Stimulated activated CD4-positive, alpha-beta T cell treated with anti-CD3 and anti-CD28 coated beads, TNF-alpha, amount 100 ng/mL, for 4 hours (primary cell): ENCODE data around the gene YY1AP1.
"Not testable (repeated sequence)": the region's sequence is repeated elsewhere in the genome, so short reads cannot be mapped to it uniquely, and the experiment has no call there.

ENCODE experiments used
- DNase-seq, 3 experiments: peaks; one replicate each; pipeline ENCODE4 v3.0.0-alpha.2; 2020; ENCODE audit warnings: low read depth in 3 of 3

YY1AP1 gene

GRCh38 chr1:155695072-155695471 lies 6.5 kb upstream of the YY1AP1 start:
- DNase-seq: no peak

GRCh38 chr1:155694167-155694566 lies 5.6 kb upstream of the YY1AP1 start:
- no peak for DNase-seq

GRCh38 chr1:155691992-155692528 lies 3.5 kb upstream of the YY1AP1 start:
- no peak for DNase-seq

GRCh38 chr1:155689081-155689607 lies 570 bp upstream of the YY1AP1 start, which contains the start of gene DAP3:
Gene DAP3 (plus strand): TSS chr1:155689091. CDS start chr1:155709780, 20,689 bp downstream.
- not testable (repeated sequence) for DNase-seq

- DNase-seq: not testable (repeated sequence)
Measured at GRCh38 chr1:155687705-155688323, 760 bp downstream of the YY1AP1 start.

- DNase-seq: no peak
Measured at GRCh38 chr1:155681776-155682175, 6.8 kb downstream of the YY1AP1 start.

- no peak for DNase-seq
Measured at GRCh38 chr1:155680531-155680930, 8.0 kb downstream of the YY1AP1 start.

GRCh38 chr1:155678992-155679391 lies 9.6 kb downstream of the YY1AP1 start:
- DNase-seq: not testable (repeated sequence)

- DNase-seq: no peak
Measured at GRCh38 chr1:155678027-155678426, 10.5 kb downstream of the YY1AP1 start.

GRCh38 chr1:155673003-155673402 lies 15.6 kb downstream of the YY1AP1 start:
- no peak for DNase-seq

GRCh38 chr1:155671750-155672149 lies 16.8 kb downstream of the YY1AP1 start:
- no peak for DNase-seq

- DNase-seq: no peak
Measured at GRCh38 chr1:155669233-155670162, 19.1 kb downstream of the YY1AP1 start.

- DNase-seq: not testable (repeated sequence)
Measured at GRCh38 chr1:155661239-155661638, 27.3 kb downstream of the YY1AP1 start.

- no peak for DNase-seq
Measured at GRCh38 chr1:155657463-155657862, 31.1 kb downstream of the YY1AP1 start.

- DNase-seq: no peak
Measured at GRCh38 chr1:155652951-155653350, 35.6 kb downstream of the YY1AP1 start.

- no peak for DNase-seq
Measured at GRCh38 chr1:155651861-155652661, 36.5 kb downstream of the YY1AP1 start.

- no peak for DNase-seq
Measured at GRCh38 chr1:155650231-155650757, 38.3 kb downstream of the YY1AP1 start.

GRCh38 chr1:155649676-155650075 lies 38.9 kb downstream of the YY1AP1 start:
- DNase-seq: no peak

GRCh38 chr1:155648207-155649147 lies 40.1 kb downstream of the YY1AP1 start:
- DNase-seq: no peak

GRCh38 chr1:155646307-155646706 lies 42.3 kb downstream of the YY1AP1 start:
- no peak for DNase-seq
